ENCODE data around the gene MECP2.
A peak's percentile ranks its signal among the peaks of the same experiment; 100 is the strongest.
"Not testable (repeated sequence)": the region's sequence is repeated elsewhere in the genome, so short reads cannot be mapped to it uniquely, and the experiment has no call there.

The MECP2 gene

DNA sequence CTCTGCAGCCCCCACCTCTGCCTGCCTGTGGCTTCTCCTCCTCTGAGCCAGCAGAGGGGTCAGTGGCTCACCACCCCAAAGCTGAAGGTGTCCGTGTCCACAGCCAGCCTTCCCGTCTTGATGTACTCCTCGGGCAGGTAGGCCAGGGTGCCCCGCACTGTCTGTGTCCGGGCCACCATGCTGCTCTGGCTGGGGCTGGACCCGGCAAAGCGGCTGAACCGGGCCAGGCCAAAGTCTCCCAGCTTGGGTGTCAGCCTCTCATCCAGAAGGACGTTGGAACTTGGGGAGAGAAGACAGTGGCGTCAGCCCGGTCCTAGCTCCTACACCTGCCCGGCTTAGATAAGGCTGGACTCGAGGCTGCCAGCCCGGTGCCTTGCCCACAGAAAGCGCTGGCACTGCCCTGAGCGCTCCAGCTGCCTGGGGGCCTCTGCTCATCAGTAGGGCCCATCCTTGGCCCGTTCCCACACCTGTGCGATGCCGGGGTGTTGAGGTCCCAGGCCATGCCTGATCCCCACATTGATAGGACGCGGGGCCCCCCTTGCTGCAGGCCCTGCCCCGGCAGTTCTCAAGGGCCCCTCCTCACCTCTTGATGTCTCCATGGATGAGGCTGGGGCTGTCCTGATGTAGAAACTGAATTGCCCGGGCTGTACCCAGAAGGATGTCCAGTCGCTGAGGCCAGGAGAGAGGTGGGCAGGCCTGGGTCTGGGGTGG is 81.0 kb downstream of the MECP2 start:
- DNase-seq (ENCODE audit: low spot score) = no peak

DNA sequence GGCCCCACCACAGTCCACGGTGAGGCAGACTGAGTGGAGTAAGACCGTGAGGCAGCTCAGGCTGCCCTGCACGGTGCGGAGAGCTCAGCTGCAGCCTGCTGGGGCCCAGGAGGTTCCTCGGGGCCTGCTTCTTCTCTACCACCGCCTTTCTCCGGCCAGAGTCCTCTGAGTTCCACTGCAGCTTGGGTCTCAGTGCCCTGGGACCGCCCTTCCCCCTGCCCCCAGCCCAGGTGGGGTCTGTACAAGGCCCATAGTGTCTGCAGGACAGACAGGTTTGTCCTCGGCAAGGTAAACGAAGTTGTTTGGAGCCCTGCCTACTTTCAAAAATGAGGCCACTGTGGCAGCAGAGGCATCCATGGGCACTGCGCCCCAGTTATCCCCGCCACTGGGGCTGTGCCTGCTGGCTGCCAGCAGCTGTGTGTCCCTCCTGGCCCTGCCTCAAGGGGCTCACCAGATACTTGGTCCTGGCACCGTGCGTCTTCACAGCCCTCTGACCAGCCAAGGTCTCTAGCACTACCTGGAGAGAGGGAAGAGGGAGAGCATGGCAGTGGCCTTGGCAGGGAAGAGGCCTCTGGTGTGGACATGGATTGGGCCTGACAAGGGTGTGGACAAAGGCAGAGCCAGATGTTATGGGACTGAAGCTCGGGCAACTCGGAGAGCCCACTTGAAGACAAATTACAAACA is 81.8 kb downstream of the MECP2 start:
- DNase-seq (ENCODE audit: low spot score) = no peak

DNA sequence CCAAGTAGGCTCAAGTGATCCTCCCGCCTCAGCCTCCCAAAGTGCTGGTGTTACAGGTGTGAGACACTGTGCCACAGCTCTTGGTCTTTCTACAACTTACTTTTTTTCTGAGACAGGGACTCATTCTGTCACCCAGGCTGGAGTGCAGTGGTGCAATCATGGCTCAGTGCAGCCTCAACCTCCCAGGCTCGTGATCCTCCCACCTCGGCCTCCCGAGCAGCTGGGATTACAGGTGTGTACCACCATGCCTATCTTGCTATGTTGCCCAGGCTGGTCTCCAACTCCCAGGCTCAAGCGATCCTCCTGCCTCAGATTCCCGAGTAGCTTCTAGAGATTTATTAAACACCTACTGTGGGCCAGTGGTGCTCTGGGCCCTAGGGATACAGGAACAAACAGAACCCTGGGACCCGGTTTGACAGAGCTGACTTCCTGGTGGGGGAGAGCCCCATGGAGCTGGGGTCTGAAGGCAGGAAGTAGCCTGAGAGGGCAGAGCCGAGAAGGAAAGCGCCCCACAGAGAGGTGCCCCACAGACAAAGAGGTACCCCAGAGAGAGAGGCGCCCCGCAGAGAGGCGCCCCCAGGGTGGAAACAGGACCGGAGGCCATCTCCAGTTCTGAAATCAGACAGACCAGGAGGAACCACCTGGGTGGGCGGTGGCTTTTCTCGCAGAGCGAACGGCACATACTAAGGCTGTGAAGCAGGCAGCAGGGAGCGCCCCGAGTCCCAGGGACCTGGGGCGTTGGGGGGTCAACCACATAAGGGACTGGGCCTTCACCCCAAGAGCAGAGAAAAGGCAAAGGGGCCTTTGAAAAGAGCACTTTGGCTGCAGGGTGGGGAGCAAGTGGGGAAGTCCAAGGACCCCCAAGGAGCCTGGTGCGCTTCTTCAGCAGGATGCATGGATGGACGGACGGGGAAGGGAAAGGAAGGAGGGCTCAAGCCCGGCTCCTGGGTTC is 82.8 kb downstream of the MECP2 start:
- no peak for DNase-seq (ENCODE audit: low spot score)

DNA sequence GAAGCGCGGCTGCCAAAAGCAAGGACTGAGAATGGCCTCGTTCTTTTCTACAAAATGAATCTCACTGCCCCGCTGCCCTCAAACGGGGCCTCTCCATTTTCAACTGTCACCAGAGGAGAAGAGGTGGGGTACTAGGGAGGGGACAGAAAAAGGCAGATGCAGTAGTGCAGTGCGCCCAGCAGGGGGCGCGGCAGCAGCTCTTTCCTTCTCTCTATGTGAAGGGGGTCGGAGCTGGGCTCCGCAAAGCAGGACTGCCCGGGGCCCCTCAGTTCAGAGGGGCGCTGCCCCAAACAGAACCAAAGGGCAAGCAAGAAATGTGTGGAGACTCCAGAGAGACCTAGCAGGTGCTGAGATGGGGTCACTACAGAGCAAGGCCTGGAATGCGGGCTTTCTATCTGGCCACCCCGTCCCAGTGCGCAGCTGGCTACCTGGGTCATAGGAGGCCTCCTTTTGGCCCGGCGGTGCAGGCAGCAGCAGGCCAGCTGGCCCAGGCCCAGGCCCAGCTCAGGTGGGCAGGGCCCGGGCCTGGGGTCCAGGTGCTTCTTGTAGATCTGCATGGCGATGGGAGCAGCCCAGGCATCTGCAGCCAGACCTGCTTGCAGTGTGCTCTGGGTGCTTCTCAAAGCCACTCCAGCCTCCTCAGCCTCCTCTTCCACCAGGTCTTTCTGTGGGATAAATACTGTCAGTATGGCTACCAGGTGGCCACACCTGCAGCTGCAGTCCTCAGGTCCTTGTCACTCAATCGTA is 83.7 kb downstream of the MECP2 start:
- peak; percentile 60 for DNase-seq (ENCODE audit: low spot score)

DNA sequence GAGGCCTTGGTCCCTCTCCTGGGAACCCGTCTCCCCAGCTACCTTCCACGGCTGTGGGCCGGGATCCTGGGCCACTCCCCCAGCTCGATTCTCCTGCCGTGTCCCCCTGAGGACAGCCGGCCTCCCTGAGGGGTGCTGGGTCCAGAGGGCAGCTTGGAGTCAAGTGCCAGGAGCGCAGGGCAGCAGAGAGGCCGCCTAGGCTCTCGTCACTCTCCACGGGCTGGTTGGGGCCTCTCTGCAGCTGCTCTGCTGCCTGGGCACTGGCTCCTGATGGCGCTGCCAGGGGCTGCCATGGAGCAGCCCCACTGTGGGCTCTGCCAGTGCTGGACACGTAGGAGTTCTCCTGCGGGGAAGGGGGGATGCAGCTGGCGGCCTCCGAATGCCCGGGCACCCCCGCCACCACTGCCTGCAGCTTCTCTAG is 84.5 kb downstream of the MECP2 start:
- DNase-seq (ENCODE audit: low spot score) = no peak

DNA sequence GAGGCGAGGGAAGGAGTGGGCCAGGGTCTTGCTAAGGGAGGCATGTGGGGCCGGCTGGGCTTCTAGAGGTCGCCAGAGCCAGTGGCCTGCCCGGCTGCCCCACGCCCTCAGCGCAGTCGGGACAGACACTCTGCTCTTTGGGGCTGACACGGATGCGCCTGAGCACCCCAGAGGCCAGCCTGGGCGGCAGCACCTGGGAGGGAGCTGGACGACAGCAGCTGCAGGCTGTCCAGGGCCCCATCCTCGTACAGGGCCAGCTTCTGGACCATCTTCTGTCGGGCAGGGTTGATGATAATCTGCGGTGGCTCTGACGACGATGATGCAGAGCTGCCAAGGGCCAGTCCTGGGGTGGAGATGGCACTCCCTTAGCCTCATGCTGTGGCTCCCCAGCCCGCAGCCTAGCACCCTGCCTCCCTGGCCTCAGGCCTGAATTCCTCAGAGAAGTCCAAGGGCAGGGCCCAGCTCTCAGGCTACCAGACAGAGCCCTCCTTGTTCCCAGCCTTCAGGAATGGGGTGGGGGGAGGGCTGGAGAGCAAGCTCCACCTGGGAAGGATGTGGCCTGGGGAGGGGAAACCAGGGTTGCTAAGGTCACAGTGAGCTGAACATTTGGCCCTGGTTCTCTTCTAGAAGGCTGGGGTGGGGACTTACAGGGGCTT is 85.1 kb downstream of the MECP2 start:
- no peak for DNase-seq (ENCODE audit: low spot score)

DNA sequence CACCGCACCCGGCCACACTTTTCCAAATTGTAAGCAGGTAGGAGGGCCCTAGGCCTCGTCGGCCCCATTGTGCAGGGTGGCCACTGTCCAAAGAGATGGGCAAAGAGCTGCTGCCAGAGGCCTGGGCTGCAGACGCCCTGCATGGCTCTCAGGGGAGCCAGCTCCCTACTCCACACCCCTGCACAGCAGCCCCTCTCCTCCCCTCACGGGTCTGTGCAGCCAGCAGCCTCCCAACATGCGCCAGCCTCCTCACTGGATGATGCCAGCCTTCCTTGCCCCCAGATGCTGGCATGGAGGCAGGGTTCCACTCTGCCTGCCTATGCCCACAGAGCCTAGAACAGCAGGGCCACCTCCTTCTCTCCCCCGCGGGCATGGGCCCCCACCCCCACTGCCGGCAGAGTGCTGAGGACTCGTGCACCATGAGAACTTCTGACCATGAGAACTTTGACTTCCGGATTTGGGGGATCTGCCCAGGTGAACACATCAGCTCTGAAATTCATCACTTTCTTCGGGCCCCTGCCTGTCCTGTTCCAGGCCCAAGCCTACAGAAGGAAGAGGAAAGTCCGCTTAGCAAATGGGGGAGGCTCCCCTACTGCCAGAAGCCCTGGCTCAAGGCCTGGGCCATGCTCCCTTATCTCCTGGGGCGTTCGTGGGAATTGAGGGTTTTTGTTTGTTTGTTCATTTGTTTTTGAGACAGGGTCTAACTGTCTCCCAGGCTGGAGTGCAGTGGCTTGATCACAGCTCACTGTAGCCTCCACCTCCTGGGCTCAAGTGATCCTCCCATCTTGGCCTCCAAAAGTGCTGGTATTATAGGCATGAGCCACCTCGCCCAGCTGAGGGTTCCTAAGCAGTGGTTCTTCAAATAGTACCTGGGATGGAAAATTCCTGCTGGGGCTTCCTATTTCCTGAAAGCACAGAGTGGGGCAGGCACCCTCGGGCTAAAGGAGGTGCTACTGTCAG is 85.9 kb downstream of the MECP2 start:
- DNase-seq (ENCODE audit: low spot score) = no peak

DNA sequence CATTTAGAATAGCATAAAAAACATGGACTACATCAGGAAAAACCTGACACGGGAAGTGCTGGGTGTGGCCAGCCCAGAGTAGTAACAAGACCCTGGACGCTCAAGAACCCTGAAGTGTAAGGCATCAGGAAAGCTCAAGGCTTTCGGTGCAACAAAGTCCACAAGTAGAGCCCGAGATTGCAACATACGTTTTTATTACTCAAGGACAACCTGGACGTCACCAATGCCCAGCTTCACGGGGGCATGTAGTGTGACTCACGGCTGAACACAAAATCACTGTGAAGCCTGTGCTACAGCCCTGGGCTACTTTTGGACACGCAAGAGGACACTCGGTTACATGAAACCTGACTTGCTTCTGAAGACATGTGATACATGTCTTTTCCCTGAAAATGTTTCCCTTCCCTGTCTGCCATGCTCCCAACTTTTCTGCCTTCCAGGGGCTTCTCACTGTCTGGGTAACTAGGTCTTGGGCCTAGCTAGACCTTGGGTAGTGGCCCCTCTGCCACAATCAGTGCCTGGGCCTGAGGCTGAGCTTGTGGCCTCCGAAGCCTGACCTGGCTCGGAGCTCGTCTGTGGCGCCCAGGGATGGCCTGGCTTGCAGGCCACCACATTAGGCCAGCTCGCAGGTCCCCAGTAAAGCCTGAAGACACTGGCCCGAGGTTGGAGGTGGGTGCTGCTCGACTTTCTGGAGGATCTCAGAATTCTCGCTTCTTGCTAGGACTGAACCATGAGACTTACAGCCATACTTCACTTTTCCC is 87.0 kb downstream of the MECP2 start:
- no peak for DNase-seq (ENCODE audit: low spot score)

DNA sequence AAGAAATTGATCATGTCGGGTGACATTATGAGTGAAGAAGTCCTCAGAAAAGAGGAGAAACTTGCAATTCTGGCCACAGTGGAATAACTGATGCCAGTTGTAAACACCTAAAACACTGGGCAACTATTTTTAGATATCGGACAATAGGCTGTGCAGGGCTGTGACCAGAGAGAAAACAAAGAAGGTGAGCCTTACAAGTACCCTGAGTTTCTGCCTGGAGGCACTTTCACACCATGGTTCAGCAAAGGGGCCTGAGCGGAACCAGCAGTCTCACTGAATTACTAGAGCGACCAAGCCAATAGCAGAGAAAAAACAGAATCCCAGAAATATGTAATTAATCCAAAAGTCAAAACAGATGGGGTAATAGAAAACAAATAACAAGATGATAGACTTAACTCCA is 89.0 kb downstream of the MECP2 start:
- no peak for DNase-seq (ENCODE audit: low spot score)

DNA sequence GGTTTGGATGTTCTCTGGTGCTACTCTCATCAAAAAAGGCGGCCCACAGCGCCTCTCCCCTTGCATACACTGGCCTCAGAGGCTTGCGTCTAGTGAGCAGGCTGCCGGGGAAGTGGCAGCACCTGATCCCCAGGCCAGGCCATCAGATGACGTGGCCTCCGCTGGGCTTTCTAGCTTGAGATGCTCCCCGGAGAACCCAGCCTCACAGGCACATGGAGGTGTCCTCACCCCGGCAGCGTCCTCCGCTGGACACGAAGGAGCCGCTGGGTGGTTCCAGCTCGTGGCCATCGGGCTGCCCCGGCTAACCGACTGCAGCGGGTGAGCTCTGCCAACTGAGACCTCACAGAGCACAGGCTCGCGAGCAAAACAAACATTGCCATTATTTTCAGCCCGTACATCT is 90.6 kb downstream of the MECP2 start:
- DNase-seq (ENCODE audit: low spot score) = no peak

DNA sequence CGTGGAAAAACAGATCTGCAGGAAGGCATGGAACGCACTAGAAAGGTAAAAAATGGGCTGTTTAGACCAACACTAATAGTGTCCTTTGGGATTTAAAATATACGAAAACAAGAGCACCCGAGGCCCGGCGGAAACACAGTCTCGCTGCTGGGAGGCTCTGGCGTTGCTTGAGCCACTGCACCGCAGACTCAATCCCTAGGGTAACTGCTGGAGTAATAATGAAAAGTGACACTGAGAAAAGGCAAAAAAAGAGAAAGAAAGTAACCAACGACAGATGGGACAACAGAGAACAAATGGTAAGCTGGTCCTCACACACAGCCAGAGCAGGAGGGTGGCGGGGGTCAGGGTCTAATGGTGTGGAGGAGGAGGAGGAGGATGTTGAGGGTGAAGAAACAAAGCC is 93.2 kb downstream of the MECP2 start:
- DNase-seq (ENCODE audit: low spot score) = no peak

DNA sequence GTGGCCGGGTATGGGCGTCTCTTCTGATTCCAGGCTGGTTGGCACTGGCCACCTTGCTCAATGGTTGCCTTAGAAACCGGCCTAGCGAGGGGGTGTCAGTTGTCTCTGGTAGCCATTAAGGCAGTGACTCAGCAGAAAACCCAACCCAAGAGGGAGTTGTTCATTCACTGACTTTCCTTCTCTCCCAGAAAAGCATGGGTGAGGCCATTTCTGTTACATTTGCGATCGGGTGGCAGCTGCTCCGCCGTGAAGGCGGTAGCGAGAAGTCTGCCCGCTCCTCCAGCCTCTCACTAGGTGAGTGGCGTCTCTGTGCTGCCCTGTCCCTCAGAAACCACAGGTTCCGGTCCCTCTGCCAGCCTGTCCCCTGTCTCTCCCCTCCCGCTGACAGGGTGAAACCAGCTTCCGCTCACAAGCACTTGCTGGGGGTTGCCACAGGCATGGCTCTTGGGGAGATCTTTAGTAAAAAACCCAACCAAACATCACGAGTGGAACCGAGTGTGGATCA is 95.2 kb downstream of the MECP2 start:
- DNase-seq (ENCODE audit: low spot score) = peak; percentile 92

DNA sequence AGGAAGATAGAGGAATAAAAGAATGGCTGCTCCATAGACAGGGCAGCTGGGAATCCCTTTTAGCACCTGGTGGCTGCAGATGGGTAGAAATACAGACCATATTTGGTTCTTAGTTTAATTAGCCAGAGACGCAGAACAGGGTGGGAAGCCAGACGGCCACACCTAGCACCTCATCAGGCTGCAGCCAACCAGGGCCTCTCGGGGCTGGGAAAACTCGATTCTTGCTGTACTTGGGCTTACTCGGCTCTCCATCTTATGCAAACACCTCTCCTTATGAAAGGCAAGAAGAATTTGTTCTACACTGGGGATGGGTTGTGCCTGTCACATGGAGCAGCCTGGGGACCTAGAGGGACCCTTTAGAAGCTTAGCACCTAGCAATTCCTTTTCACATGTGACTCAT is 97.5 kb downstream of the MECP2 start:
- DNase-seq (ENCODE audit: low spot score) = peak; percentile 33

DNA sequence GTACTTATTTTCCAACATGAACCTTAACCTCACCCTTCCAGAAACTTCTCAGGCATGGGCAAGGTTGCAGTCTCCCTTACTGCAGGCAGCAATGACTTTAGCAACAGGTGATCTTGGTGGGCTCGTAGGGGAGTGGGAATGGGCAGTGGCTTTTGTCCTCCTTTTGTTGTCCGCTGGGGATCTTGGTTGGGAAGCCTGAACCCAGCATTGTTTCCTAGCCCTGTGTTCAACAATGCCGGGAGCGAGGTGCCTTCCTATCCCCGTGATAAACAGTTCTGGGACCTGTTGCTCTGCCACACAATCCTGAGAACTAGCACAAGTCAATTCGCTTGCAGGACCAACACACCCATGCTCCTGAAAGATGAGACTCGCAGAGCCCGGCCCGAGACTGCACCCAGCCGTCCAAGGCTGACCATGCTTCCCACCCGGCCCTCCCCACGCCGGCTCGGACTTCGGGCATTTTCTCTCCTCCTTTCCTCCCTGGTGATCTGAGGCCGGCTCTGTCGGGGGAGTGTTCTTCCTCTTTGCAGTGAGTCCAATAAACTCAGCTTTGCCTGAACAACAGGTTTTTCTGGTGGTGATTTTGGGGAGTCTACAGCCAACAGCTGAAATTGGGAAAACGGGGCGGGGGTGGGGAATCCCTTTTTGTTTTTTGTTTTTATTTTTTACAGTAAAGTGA is 98.0 kb downstream of the MECP2 start:
- DNase-seq (ENCODE audit: low spot score) = no peak

DNA sequence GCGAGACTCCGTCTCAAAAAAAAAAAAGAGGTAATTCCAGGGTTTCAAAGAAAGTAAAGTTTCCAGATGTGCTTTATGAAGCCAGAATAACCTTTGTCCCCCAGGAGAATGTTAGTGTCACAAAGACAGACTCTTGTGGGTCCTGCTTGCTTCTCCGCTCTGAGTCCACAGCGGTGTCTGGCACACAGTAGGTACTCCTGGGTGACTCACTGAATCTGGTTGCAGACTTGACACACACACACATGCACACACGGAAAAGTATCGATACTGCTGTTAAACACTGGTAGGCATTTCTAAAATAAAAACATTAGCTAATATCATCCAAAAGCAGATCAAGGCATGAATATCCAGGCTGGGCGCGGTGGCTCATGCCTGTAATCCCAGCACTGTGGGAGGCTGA is 102.0 kb downstream of the MECP2 start:
- DNase-seq (ENCODE audit: low spot score) = no peak

DNA sequence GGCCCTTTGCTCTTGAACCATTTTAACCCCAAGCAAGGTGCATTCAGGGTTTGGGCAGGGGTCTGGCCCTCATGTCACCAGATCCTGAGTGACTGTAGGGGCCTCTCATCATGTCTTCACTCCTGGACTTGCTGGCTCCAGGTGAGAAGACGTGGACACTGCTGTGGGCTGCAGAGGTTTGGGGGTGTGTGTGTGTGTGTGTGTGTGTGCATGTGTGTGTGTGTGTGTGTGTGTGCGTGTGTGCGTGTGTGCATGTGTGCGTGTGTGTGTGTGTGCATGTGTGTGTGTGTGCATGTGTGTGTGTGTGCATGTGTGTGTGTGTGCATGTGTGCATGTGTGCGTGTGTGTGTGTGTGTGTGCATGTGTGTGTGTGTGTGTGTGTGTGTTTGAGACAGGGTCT is 103.1 kb downstream of the MECP2 start:
- DNase-seq (ENCODE audit: low spot score) = not testable (repeated sequence)

DNA sequence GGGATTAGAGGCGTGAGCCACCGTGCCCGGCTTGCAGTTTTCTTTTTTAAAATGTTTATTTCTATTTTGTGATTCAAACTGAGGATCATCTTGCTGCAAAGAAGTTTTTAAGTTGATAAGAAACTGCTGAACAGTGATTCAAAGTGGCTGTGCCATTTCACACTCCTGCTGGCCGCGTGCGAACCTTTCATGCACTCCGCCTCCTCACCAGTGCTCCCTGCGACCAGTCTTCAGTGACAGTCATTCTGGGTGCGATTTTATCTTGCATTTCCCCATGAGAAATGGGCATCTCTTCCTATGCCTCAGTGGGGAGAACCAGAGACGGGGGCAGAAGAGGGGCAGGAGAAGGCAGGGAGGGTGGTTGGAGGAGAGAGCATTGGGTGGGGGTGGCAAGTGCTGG is 103.5 kb downstream of the MECP2 start:
- no peak for DNase-seq (ENCODE audit: low spot score)

DNA sequence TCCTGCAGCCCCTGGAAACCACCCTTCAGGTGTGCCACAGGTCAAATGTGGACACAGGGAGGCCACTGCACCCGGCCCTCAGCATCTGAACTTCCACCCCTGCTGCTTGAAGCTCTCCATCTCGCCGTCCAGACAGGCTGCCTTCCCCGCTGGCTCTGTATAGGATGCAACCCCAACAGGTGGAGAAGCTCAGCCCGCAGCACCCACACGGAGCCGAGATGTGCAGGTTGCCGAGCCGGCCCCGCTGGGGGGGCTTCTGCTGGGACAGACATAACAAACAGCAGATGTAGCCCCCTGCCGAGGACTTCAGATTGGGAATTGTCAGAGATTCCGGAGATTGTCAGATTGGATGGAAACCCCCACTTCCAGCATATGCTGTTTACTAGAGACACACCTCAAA is 104.4 kb downstream of the MECP2 start:
- DNase-seq (ENCODE audit: low spot score) = no peak

DNA sequence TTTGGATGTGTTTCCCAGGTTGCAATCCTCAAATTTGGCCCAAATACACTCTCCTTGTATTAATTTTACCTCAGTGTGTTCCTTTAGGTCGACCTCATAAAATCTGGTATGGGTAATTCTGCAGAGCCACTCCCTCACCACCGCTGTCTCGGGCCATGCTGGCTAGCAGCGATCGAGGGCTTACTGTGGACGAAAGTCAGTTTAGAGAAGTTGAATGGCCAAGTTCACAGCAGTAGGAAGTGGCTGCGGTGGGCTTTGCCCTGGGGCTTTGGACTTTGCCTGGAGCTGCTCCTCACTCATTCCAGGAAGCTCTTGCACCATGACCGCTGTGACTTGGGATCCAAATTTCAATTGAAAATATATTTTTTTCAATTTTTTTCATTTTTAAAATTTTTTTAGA is 105.3 kb downstream of the MECP2 start:
- no peak for DNase-seq (ENCODE audit: low spot score)
